Esophagus muscularis mucosa (tissue), 4 donors: Measurements from ENCODE around the gene MAP3K6. TPM values are rescaled to one million over a fixed set of nuclear protein-coding genes. Genes with fewer than 3 reads are reported as not detected.

Experiments
- DNase-seq: peaks from one replicate; pipeline ENCODE4 v3.0.0-alpha.2; 2017; ENCODE audit errors: extremely low spot score
- H3K27ac ChIP-seq, 4 donors: fragments of 200-600 bp; sonication (generic); replicated peaks in 1 of 4; 1 replicate in 3 of 4; 2 replicates in 1 of 4; pipeline ENCODE4 v1.5.1; 2016 to 2019; ENCODE audit warnings: mild to moderate bottlenecking in 1 of 4
- H3K27me3 ChIP-seq, 4 donors: fragments of 200-600 bp; sonication (generic); one replicate each; pipeline versions ENCODE4 v1.5.1 to v1.6.0; 2016 to 2019
- H3K36me3 ChIP-seq, 4 donors: fragments of 200-600 bp; sonication (generic); one replicate each; pipeline ENCODE4 v1.5.1; 2016 to 2019
- H3K4me1 ChIP-seq, 4 donors: fragments of 200-600 bp; sonication (generic); one replicate each; pipeline ENCODE4 v1.5.1; 2016 to 2019
- H3K4me3 ChIP-seq, 4 donors: fragments of 200-600 bp; sonication (generic); 1 replicate in 2 of 4; 2 replicates in 2 of 4; pipeline ENCODE4 v1.5.1; 2016 to 2019; ENCODE audit warnings: mild to moderate bottlenecking in 4 of 4, moderate library complexity in 1 of 4
- H3K9me3 ChIP-seq, 4 donors: fragments of 200-600 bp; sonication (generic); 1 replicate in 3 of 4; 2 replicates in 1 of 4; pipeline ENCODE4 v1.5.1; 2016 to 2019
- EP300 ChIP-seq: sonication (generic); formaldehyde crosslinking; IDR thresholded peaks from one replicate; pipeline ENCODE4 v1.6.1; 2017; ENCODE audit warnings: antibody characterized with exemption
- POLR2A ChIP-seq: fragments of 450-650 bp; IDR thresholded peaks from one replicate; pipeline ENCODE4 v1.6.1; 2017; ENCODE audit warnings: antibody characterized with exemption, moderate library complexity, mild to moderate bottlenecking, low read depth
- POLR2AphosphoS5 ChIP-seq, 2 donors: sonication (generic); formaldehyde crosslinking; IDR thresholded peaks; one replicate each; pipeline ENCODE4 v1.6.1; 2017; ENCODE audit warnings: antibody characterized with exemption in 2 of 2
- WGBS: methylation state at CpG from one replicate; pipeline ENCODE4 v1.1.5; 2018; 5-methylcytosine and 5-hydroxymethylcytosine counted together
- intact Hi-C: fragments of 100-400 bp; cut with DNase I; formaldehyde crosslinking; loops from one replicate; pipeline ENCODE4 v1.15.1; 2023
- total RNA-seq, 4 donors: library from RNA; depleted of rRNA; stranded (reverse); fragments of >200 nt; gene quantifications; one replicate each; pipeline versions ENCODE4 v1.1.0 to v1.2.1, GENCODE V29; 2016
- TF ChIP-seq, protein P1 (sequence below), 3 experiments: fragments of 200-600 bp in 2 of 3; fragments of 450-650 bp in 1 of 3; sonication (generic) in 2 of 3; IDR thresholded peaks; one replicate each; pipeline ENCODE4 v1.5.1; 2017 to 2019; ENCODE audit warnings: antibody characterized with exemption in 3 of 3, mild to moderate bottlenecking in 2 of 3, moderate library complexity in 1 of 3

MAP3K6 gene
- total RNA-seq, 4 donors from 2014 or later, result 29.7 to 80.1 (median 55.4) TPM

DNA sequence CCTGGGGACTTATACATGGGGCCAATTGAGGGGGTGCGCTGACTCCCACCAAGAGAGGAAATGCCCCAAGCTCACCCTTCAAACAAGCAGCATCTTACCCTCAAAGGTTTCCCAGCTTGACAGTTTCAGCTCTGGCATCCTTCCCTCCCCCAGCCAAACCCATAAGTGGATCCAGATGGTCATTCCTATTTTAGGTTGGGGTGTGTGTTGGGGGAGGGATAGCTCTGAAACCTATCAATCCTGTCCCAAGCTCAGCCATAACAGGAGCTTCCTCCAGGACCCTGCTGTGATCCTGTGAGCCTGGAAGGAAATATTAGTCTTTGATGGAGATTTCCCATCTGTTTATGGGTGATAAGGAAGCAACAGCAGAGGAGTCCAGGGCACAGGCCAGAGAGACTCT, 48.2 kb downstream of the MAP3K6 start:
- DNase-seq, result no peak
- Histone ChIP-seq H3K4me1 (peaks cover 11 to 19% (median 18%) of the 10 kb centered on the region in 4 donors), H3K4me3 (no peak overlapping the region), H3K27ac (no peak overlapping the region), H3K9me3 (no peaks in the 10 kb centered on the region), H3K27me3 (no peaks in the 10 kb centered on the region), H3K36me3 (no peaks in the 10 kb centered on the region)
- intact Hi-C loops, result no loop called here
- TF ChIP-seq EP300, result no peak
- TF ChIP-seq, protein P1, sequence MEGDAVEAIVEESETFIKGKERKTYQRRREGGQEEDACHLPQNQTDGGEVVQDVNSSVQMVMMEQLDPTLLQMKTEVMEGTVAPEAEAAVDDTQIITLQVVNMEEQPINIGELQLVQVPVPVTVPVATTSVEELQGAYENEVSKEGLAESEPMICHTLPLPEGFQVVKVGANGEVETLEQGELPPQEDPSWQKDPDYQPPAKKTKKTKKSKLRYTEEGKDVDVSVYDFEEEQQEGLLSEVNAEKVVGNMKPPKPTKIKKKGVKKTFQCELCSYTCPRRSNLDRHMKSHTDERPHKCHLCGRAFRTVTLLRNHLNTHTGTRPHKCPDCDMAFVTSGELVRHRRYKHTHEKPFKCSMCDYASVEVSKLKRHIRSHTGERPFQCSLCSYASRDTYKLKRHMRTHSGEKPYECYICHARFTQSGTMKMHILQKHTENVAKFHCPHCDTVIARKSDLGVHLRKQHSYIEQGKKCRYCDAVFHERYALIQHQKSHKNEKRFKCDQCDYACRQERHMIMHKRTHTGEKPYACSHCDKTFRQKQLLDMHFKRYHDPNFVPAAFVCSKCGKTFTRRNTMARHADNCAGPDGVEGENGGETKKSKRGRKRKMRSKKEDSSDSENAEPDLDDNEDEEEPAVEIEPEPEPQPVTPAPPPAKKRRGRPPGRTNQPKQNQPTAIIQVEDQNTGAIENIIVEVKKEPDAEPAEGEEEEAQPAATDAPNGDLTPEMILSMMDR (IDR thresholded peaks at IDR 0.05), result no peak
- no peak for TF ChIP-seq POLR2A
- no peak for TF ChIP-seq POLR2AphosphoS5 (IDR thresholded peaks at IDR 0.05)
- 29% methylated on average over 1 of the region's 1 CpG for WGBS

DNA sequence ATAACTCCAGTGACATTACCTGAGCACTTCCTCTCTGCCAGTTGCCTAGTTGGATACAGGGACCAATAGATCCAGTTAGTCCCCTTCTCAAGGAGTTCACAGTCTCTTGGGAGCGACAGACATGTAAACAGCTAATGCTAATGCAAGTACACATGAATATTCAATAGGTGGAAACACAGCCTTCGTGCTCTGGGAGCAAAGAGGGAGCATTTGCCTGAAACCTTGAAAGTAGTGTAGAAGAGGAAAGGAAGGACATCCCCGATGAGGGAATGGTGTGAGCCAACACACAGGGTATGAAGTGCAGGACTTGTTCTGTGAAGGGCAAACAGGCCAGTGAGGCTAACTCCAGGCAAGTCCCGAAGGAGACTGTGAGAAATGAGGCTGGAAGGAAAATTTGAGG, 48.6 kb downstream of the MAP3K6 start:
- Histone ChIP-seq H3K27me3 (no peaks in the 10 kb centered on the region), H3K36me3 (no peaks in the 10 kb centered on the region), H3K4me3 (no peak overlapping the region), H3K4me1 (peaks cover 6 to 14% (median 13%) of the 10 kb centered on the region in 4 donors), H3K27ac (no peak overlapping the region), H3K9me3 (no peaks in the 10 kb centered on the region)
- DNase-seq, result no peak
- TF ChIP-seq, protein P1 (IDR thresholded peaks at IDR 0.05), result no peak
- TF ChIP-seq EP300 (no peak), POLR2A (no peak), POLR2AphosphoS5 (IDR thresholded peaks at IDR 0.05) (no peak)
- intact Hi-C loops, result no loop called here
- WGBS, result 20% methylated on average over 4 of the region's 4 CpGs

DNA sequence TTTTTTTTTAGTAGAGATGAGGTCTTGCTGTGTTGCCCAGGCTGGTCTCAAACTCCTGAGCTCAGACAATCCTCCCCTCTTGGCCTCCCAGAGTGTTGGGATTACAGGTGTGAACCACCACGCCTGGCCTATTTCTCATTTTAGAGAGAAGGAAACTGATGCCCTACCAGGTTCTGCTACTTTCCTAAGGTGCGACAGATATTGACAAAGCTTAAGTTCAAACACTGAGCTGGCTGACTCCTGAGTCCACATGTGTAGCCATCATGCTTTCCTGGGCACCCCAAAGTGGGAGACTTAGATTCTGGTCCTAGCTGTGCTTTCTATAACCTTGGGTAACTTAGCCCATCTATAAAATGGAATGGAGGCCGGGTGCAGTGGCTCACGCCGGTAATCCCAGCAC, 49.9 kb downstream of the MAP3K6 start:
- 80% methylated on average over 5 of the region's 5 CpGs for WGBS
- TF ChIP-seq POLR2A, result no peak
- TF ChIP-seq, protein P1 (IDR thresholded peaks at IDR 0.05), result no peak
- no peak for TF ChIP-seq EP300
- no peak for TF ChIP-seq POLR2AphosphoS5 (IDR thresholded peaks at IDR 0.05)
- no peak for DNase-seq
- no peaks in the 10 kb centered on the region for H3K27me3 ChIP-seq
- H3K4me3 ChIP-seq, result no peak overlapping the region
- intact Hi-C loops, result no loop called here
- H3K9me3 ChIP-seq, result no peaks in the 10 kb centered on the region
- no peaks in the 10 kb centered on the region for H3K36me3 ChIP-seq
- H3K27ac ChIP-seq, result no peak overlapping the region
- peaks cover 0 to 8% (median 8%) of the 10 kb centered on the region in 4 donors for H3K4me1 ChIP-seq

DNA sequence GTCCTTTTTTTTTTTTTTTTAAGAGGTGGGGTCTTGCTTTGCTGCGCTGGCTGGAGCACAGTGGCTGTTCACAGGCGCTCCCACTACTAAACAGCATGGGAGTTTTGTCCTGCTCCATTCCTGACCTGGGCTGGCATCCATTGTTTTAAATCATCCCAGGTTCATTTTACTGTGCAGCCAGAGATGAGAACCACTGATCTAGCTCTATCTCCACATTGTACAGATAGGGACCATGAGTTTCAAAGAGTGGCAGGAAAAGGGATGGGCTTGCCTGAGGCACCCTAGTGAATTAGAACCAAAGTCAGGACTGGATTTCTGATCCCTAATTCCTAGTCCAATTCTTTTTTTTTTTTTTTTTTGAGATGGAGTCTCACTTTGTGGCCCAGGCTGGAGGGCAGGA, 52.0 kb downstream of the MAP3K6 start:
- no peak for DNase-seq
- no peak overlapping the region for H3K27ac ChIP-seq
- H3K4me1 ChIP-seq, result no peaks in the 10 kb centered on the region
- no peaks in the 10 kb centered on the region for H3K27me3 ChIP-seq
- no peak overlapping the region for H3K4me3 ChIP-seq
- WGBS, result 65% methylated on average over 2 of the region's 2 CpGs
- intact Hi-C loops, result no loop called here
- no peaks in the 10 kb centered on the region for H3K9me3 ChIP-seq
- H3K36me3 ChIP-seq, result peaks cover 0 to 15% (median 7%) of the 10 kb centered on the region in 4 donors
- TF ChIP-seq, protein P1 (IDR thresholded peaks at IDR 0.05), result no peak
- TF ChIP-seq EP300 (no peak), POLR2A (no peak), POLR2AphosphoS5 (IDR thresholded peaks at IDR 0.05) (no peak)

DNA sequence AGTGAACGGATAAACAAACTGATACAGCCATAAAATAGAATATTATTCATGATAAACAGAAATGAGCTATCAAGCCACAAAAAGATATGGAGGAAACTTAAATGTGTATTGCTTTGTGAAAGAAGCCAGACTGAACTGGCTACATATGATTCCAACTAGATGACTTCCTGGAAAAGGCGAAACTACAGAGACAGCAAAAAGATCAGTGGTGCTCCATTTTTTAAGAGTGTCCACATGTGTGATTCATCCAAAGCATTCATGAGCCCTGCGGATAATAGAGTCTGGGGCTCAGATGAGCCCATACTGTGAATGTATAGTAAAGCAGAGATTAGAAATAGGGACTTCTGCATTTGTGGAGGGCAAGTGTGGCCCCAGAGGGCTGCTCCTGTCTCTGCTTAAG, 52.6 kb downstream of the MAP3K6 start:
- H3K9me3 ChIP-seq, result no peaks in the 10 kb centered on the region
- no peaks in the 10 kb centered on the region for H3K4me1 ChIP-seq
- 84% methylated on average over 3 of the region's 3 CpGs for WGBS
- H3K36me3 ChIP-seq, result peaks cover 0 to 16% (median 7%) of the 10 kb centered on the region in 4 donors
- H3K27ac ChIP-seq, result no peak overlapping the region
- intact Hi-C loops, result no loop called here
- TF ChIP-seq EP300 (no peak), POLR2AphosphoS5 (IDR thresholded peaks at IDR 0.05) (no peak), POLR2A (no peak)
- TF ChIP-seq, protein P1 (IDR thresholded peaks at IDR 0.05), result no peak
- no peak overlapping the region for H3K4me3 ChIP-seq
- DNase-seq, result no peak
- H3K27me3 ChIP-seq, result no peaks in the 10 kb centered on the region
